Lower lobe of right lung (tissue), 2 donors: ENCODE results near the gene IL25. TPM values are rescaled to one million over a fixed set of nuclear protein-coding genes. Genes with fewer than 3 reads are reported as not detected.
"Not testable (repeated sequence)": the region's sequence is repeated elsewhere in the genome, so short reads cannot be mapped to it uniquely, and the experiment has no call there.

ENCODE experiments used
- ATAC-seq, 2 donors: fragments of 200-7000 bp; cut with Tn5 transposase; one replicate each; pipeline ENCODE4 v1.9.1; 2020 to 2022; ENCODE audit warnings: mild to moderate bottlenecking in 2 of 2, moderate library complexity in 2 of 2
- DNase-seq: peaks from one replicate; pipeline ENCODE4 v3.0.0-alpha.2; 2020
- H3K27ac ChIP-seq: fragments of 200-600 bp; one replicate; pipeline ENCODE4 v1.8.0; 2022
- H3K27me3 ChIP-seq: fragments of 200-600 bp; one replicate; pipeline ENCODE4 v1.8.0; 2022; ENCODE audit warnings: low read depth
- H3K36me3 ChIP-seq: fragments of 200-600 bp; one replicate; pipeline ENCODE4 v1.8.0; 2022; ENCODE audit warnings: mild to moderate bottlenecking
- H3K4me1 ChIP-seq: fragments of 200-600 bp; one replicate; pipeline ENCODE4 v1.8.0; 2022
- H3K4me3 ChIP-seq: fragments of 200-600 bp; one replicate; pipeline ENCODE4 v1.8.0; 2022; ENCODE audit warnings: mild to moderate bottlenecking
- H3K9me3 ChIP-seq: fragments of 200-600 bp; one replicate; pipeline ENCODE4 v1.8.0; 2022
- intact Hi-C: fragments of 100-400 bp; cut with DNase I; formaldehyde crosslinking; loops from one replicate; pipeline ENCODE4 v1.11.0; 2022
- total RNA-seq: library from RNA; stranded (reverse); fragmentation: NEBNext Ultra II Directional; extraction: Animal tissue kit (Norgen Biotek cat#: 25700); gene quantifications from one replicate; pipeline ENCODE4 v1.2.1, GENCODE V29; 2021
- TF ChIP-seq, protein P1 (sequence below): fragments of 200-600 bp; IDR thresholded peaks from one replicate; pipeline ENCODE4 v1.8.0; 2022; ENCODE audit warnings: antibody characterized with exemption, mild to moderate bottlenecking
- donor health status: DM: no; HTN: yes; CAD: no; lungs with severe emphysema.

IL25 gene
- total RNA-seq, 1 donor from 2014 or later, result not detected

DNA sequence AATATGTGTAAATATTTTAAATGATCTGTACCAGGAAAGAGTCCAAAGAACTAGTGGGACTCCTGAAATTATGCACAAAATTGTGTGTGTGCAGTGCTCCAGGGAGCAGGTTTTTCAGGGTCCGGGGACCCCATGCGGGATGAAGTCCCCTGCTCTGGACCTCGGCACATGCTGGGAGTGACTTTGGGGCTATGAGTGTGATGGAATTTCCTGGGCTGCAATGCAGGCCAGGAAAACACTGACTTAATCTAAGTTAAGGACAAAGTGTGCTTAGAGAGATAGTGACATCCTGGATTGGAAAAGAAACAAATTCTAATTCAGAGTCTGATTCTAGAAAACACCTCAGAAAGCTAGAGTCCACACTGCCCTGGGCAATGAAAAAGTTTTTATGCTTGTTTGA is 41.6 kb downstream of the IL25 start:
- H3K4me1 ChIP-seq, result no peaks in the 10 kb centered on the region
- TF ChIP-seq, protein P1, sequence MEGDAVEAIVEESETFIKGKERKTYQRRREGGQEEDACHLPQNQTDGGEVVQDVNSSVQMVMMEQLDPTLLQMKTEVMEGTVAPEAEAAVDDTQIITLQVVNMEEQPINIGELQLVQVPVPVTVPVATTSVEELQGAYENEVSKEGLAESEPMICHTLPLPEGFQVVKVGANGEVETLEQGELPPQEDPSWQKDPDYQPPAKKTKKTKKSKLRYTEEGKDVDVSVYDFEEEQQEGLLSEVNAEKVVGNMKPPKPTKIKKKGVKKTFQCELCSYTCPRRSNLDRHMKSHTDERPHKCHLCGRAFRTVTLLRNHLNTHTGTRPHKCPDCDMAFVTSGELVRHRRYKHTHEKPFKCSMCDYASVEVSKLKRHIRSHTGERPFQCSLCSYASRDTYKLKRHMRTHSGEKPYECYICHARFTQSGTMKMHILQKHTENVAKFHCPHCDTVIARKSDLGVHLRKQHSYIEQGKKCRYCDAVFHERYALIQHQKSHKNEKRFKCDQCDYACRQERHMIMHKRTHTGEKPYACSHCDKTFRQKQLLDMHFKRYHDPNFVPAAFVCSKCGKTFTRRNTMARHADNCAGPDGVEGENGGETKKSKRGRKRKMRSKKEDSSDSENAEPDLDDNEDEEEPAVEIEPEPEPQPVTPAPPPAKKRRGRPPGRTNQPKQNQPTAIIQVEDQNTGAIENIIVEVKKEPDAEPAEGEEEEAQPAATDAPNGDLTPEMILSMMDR, result no peak

DNA sequence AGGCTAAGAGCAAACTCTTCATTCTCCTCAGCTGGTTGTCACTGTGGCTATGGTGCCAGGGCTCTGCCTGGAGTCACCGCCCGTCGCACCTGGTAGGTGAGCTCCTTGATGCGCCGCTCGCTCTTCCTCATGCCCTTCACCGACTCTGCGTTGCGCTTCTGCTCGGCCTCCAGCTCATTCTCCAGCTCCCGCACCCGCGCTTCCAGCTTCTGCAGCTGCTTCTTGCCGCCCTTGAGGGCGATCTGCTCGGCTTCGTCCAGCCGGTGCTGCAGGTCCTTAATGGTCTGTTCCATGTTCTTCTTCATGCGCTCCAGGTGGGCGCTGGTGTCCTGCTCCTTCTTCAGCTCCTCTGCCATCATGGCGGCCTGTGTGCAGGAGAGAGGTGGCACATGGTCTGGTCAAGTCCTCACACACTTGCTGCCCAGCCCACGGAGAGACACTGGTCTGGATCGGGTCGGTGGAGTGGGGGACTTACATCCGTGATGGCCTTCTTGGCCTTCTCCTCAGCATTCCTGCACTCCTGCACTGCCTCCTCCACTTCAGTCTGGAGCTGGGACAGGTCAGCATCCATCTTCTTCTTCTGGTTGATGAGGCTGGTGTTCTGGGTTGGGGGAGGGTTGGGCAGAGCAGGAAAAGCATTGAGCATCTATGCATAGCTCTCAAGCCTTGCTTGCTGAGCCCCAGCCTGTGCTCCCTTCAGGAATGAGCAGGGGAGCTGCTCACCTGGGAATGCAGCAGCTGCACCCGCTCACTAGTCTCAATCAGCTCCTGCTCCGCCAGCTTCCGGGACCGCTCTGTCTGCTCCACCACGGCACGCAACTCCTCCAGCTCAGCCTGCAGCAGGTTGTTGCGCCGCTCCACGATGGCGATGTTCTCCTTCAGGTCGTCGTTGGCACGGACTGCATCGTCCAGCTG is 42.6 kb downstream of the IL25 start:
- Histone ChIP-seq H3K4me3 (no peak overlapping the region), H3K27me3 (no peaks in the 10 kb centered on the region), H3K27ac (no peak overlapping the region), H3K4me1 (no peaks in the 10 kb centered on the region), H3K9me3 (no peaks in the 10 kb centered on the region), H3K36me3 (no peaks in the 10 kb centered on the region)
- TF ChIP-seq, protein P1, result no peak
- ATAC-seq (no peak), DNase-seq (no peak)
- intact Hi-C loops, result no loop called here

More for the DNA sequence above, 41.6 kb downstream of the IL25 start:
- Histone ChIP-seq H3K9me3 (no peaks in the 10 kb centered on the region), H3K27ac (no peak overlapping the region), H3K36me3 (no peaks in the 10 kb centered on the region), H3K4me3 (no peak overlapping the region), H3K27me3 (no peaks in the 10 kb centered on the region)
- intact Hi-C loops, result no loop called here
- DNase-seq (no peak), ATAC-seq (no peak)

DNA sequence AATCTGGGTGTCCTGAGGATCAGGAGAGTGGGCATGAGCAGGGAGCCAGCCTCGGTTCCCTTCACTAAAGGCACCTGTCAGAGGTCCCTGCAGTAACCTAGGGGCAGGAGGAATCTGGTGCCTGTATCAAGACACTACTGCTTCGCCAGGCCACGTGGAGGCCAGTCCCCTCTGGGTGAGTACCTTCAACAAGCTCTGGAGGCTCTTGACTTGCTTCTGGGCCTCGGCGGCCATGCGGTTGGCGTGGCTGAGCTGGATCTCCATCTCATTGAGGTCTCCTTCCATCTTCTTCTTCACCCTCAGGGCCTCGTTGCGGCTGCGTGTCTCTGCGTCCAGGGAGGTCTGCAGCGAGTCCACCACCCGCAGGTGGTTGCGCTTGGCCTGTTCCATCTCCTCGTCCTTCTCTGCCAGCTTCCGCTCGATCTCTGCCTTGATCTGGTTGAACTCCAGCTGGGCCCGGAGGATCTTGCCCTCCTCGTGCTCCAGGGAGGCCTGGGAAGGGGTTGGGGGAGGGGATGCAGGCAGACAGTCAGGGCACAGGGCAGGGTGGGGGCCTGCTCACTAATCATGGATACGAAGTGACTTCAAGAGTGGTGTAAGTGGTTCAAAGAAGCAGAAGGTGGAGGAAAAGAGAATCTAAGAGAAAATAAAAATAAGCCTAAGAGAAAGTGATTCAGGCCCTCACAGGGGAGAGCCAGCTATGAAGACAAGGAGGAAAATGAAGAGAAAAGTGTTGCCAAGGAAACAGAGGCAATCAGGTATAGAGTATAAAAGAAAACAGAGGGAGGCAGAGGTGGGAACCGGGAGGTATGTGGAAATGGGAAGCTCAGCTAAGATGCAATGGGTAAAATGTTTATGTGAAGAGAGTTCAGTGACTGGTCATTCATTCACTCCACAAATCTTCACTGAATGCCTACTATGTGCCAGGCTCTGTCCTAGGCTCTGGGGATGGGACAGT is 43.5 kb downstream of the IL25 start:
- DNase-seq (no peak), ATAC-seq (no peak)
- Histone ChIP-seq H3K27ac (no peak overlapping the region), H3K9me3 (no peaks in the 10 kb centered on the region), H3K4me1 (no peaks in the 10 kb centered on the region), H3K36me3 (no peaks in the 10 kb centered on the region), H3K27me3 (no peaks in the 10 kb centered on the region), H3K4me3 (no peak overlapping the region)
- intact Hi-C loops, result no loop called here
- TF ChIP-seq, protein P1, result no peak

DNA sequence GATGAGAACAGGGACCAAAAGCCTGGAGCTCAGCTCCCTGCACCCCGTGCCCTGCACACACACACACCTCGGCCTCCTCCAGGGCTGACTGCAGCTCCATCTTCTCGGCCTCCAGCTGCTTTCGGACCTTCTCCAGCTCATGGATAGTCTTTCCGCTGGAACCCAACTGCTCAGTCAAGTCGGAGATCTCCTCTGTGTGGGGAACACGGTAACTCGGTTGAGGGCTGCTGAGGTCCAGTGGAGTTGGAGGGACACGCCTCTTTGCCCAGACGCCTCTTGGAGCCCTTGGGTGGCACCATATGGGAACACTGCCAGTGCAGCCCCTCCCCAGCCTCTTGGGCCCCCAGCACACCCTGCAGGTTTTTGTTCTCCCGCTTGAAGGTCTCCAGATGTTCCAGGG is 44.2 kb downstream of the IL25 start:
- TF ChIP-seq, protein P1, result no peak
- intact Hi-C loops, result no loop called here
- H3K36me3 ChIP-seq, result no peaks in the 10 kb centered on the region
- H3K4me1 ChIP-seq, result no peaks in the 10 kb centered on the region
- ATAC-seq, result no peak
- no peak overlapping the region for H3K27ac ChIP-seq
- H3K9me3 ChIP-seq, result no peaks in the 10 kb centered on the region
- H3K4me3 ChIP-seq, result no peak overlapping the region
- H3K27me3 ChIP-seq, result no peaks in the 10 kb centered on the region
- no peak for DNase-seq

DNA sequence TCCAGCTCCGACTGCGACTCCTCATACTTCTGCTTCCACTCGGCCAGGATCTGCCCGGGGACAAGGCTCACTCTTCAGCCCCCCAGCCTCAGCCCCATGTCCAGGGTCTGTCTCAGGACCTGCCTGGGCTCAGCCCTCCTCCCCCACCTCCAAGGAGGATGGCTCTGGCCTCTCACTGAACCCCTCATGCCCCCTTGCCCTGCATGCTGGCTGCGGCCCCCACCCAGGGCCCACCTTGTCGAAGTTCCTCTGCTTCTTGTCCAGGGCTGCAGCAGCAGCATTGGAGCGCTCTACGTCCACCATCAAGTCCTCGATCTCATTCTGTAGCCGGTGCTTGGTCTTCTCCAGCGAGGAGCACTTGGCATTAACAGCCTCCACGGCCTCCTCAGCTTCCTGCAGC is 44.7 kb downstream of the IL25 start:
- ATAC-seq, H3K9me3 ChIP-seq, H3K36me3 ChIP-seq, H3K4me1 ChIP-seq, intact Hi-C loops, H3K27ac ChIP-seq, DNase-seq, H3K4me3 ChIP-seq, H3K27me3 ChIP-seq: not testable (repeated sequence)
